NOMO-1 (cell line): Measurements from ENCODE around the gene RHOH.

ENCODE experiments used
- DNase-seq, 2 experiments: peaks; one replicate each; lab custom pipeline; 2025; ENCODE audit not compliant: unreplicated experiment in 2 of 2; lab: John Stamatoyannopoulos, UW

RHOH gene

DNA sequence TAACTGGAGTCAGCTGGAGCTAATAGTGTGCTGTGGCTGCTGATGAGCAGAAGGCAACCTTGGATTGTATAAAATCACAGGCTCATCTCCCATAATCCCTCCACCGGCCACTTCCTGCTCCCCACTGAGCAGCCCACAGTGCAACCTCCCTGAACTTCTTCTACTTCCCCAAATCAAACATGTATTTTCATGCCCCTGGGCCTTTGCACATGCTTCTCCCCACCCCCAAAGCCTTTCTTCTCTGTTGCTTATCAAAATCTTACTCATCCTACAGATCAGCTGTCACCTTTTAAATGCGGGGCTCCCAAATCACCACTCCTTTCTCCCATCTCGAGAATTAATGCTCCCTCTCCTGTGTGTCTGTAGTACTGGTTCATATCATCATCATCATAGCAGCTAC lies 35.8 kb downstream of the RHOH start:
- DNase-seq, result no peak

DNA sequence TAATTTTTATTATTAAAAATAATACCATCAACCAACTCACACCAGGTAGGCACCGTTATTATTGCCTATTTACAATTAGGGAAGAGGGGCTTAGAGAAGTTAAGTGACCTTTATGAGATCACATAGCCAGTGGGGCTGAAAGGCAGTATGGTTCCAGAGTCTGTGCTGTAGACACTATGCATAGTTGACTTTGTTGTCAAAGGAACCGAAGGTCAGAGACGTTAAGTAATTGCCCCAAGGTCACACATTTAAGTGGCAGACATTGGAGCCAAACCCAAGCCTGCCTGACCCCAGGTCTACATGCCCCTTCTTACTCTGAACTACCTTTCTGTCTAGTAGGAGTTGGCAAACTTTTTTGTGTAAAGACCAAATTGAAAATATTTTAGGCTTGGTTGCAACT lies 36.4 kb downstream of the RHOH start:
- no peak for DNase-seq

DNA sequence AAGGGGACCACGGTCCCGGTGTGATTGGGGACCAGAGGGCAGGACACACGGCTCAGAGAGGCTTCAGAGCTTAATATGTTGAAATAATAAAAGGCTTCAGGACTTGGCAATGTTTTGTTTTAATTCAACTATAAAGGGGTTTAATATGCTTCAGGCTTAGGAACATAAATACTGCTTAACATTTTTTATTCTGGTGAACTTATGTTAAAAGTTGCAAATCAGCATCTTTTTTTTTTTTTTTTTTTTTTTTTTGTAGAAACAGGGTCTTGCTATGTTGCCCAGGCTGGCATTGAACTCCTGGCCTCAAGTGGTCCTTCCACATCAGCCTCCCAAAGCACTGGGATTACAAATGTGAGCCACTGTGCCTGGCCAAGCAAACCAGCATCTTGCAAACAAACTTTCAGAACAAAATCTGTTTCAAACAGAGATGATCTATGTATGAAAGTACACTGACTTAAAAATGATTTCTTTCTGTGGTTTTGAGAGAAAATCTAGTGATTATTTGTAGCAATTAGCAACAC lies 37.7 kb downstream of the RHOH start:
- no peak for DNase-seq

GRCh38 chr4:40238008-40238699 lies 41.3 kb downstream of the RHOH start:
- no peak for DNase-seq

- DNase-seq, result no peak
These were observed 42.1 kb downstream of the RHOH start for GRCh38 chr4:40238700-40239548.

DNA sequence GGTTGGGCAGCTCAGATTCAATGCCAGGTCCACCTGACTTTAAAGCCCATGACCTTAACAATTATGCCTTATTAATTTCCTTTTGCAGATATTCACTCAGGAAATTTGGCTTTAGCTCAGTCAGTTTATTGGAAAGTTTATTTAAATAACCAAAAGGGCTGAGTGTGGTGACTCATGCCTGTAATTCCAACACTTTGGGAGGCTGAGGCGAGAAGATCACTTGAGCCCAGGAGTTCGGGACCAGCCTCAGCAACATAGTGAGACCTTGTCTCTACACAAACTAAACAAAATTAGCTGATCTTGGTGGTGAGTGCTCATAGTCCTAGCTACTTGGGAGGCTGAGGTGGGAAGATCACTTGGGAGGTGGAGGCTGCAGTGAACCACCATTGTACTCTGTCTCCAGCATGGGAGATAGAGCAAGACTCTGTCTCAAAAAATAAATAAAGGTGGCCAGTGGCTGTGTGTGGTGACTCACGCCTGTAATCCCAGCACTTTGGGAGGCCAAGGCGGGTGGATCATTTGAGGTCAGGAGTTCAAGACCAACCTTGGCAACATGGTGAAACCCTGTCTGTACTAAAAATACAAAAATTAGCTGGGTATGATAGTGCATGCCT lies 43.3 kb downstream of the RHOH start:
- DNase-seq, result no peak

- DNase-seq, result no peak
These were observed 44.2 kb downstream of the RHOH start for GRCh38 chr4:40241026-40241425.

DNA sequence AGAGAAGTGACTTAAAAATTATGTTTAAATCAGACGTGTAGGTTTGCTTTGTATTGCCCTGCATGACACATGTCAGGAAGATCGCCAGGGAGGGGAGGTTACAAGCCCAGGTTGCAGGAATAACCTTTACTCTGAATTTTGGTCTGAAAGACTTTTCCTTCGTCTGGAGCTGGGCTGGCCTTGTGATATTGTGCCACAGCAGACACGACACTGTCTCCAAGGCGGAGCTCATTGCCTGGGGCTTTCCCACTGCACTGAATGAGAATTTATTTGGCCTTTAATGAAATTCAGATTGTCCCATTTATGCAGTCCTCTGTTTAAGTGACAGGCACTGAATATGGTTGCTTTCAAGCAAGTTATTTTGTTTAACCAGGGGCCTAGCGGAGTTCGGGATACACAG lies 45.1 kb downstream of the RHOH start:
- DNase-seq, result no peak

- no peak for DNase-seq
These were observed 46.6 kb downstream of the RHOH start for GRCh38 chr4:40243386-40243948.

DNA sequence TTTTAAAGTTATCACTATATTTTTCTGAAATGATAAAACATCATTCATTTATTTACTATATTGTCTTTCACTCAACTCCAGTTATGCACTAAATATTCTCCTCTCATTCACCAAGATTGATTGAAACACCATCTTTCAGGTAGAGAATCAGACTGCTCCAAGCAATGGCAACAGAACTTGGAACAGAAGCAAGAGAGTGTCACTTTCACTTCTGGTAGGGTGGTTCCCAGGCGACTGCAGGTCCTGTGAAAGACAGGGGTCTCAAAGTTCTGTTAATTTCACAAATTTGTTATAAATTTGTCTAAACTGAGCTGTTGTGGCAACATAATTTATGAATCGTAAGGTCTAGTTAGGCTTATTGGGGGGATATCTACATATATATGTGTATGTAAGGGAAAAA lies 47.8 kb downstream of the RHOH start:
- DNase-seq, result peak in 1 of 2 experiments; percentile 16

- DNase-seq, result no peak
These were observed 48.7 kb downstream of the RHOH start for GRCh38 chr4:40245550-40245949.

DNA sequence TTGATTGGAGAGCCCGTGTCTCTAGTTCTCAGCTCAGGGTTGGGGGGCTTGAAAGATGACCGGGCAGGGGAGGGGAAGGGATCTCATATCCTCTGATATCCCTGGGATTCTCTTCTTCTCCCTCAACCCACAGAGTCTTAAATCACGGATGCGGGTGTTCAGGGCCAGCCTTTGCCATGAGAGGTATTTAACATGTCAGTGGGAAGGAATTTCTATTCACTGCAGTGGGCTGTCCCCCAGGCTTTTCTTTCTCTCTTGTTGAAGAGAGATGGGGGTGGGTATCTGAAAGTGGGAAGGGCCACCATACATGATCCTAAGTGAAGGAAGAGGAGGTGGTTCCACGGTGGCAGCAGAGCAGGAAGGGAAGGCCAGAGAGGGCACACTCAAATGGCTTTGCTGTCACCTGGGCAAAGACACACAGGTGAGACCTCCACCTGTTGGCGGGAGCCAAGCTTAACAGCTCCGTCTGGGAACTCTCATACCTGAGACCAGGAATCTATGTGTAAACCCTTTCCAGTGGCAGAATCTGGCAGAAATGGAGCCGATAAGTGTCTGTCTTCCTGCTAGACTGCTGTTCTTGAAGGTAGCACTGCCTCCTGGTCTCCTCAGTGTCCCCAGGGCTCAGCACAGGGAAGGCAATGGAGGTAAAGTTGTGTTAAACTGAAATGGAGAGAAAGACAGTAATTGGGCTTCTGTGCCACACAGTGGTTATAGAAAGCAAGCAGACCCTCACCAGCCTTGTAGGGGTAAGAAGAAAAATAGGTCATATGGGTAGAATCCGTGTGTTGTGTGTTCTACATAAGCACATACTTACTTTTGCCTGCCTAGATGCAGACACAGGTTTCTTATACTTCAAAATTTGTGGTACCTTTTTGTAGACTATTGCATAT lies 49.4 kb downstream of the RHOH start:
- no peak for DNase-seq

- no peak for DNase-seq
These were observed 50.1 kb downstream of the RHOH start for GRCh38 chr4:40246938-40247337.

DNA sequence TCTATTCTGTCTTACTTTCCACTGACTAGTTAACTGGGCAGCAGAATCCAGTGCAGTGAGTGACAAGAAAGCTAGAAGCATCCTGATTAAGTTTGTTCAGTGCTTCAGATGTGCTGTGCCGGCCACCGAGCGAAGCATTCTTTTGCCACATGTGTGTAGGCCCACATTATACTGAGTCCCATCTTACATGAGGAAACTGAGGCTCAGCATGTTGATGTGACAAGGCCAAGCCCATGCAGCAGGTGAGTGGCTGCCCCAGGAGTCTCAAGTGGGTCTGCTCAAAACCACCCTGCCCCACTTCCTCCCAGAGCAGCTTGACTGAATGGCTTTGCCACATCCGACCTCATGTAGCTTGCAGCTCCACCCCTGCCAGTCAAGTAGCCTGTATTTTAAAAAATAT lies 50.5 kb downstream of the RHOH start:
- peak in 1 of 2 experiments; percentile 19 for DNase-seq

- DNase-seq, result no peak
These were observed 54.5 kb downstream of the RHOH start for GRCh38 chr4:40251366-40251765.

DNA sequence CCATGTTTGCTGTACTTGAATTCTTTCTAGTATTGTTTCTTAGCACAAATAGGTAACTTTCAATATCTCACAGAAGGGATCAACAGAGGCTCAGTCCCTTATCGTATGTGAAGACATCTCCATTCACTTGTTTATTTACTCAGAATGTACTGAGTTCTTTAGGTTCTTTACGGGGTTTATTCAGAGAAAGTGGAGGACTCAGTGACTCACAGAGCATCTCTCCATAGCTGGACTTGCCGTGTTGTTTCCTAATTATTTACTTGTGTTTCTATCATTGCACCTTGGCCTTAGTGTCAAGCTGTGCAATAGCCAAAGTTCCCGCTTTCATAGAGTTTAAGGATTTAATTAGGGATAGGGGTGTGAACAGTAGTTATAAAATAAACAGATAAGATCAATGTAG lies 57.1 kb downstream of the RHOH start:
- no peak for DNase-seq

DNA sequence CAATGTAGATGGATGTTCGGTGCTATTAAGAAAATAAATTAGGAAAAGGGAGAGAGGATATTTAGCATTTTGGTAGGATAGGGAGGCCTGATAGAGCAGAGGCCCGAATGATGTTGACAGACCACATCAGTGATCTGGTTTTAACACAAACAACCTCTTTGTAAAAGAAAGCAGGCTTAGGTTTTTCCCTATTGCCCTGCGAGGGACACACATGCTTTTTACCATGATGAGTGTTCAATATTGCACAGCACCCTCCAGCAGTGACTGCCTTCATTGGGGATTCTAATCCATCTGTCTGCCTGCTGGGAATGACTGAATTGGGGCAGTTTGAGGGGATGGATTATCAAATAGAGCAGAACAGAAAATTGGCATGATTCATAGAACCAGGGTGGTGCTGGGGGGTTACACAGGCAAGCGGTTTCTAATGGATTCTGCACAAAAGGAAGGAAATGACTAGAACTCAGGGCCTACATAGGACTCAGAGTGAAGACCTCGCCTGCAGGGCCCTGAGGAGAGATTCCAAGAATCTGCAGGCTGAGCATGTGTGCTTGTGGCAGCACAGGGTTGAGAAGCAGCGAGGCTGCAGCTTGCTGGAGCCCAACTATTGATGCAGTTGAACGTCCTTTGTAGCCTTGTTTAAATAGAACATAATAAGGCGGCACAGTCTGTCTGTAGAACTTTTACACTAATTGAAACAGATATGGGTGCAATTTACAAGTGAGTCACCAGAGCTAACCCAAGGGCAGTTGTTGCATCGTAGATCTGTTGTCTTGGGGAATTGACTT lies 58.0 kb downstream of the RHOH start:
- DNase-seq, result no peak

DNA sequence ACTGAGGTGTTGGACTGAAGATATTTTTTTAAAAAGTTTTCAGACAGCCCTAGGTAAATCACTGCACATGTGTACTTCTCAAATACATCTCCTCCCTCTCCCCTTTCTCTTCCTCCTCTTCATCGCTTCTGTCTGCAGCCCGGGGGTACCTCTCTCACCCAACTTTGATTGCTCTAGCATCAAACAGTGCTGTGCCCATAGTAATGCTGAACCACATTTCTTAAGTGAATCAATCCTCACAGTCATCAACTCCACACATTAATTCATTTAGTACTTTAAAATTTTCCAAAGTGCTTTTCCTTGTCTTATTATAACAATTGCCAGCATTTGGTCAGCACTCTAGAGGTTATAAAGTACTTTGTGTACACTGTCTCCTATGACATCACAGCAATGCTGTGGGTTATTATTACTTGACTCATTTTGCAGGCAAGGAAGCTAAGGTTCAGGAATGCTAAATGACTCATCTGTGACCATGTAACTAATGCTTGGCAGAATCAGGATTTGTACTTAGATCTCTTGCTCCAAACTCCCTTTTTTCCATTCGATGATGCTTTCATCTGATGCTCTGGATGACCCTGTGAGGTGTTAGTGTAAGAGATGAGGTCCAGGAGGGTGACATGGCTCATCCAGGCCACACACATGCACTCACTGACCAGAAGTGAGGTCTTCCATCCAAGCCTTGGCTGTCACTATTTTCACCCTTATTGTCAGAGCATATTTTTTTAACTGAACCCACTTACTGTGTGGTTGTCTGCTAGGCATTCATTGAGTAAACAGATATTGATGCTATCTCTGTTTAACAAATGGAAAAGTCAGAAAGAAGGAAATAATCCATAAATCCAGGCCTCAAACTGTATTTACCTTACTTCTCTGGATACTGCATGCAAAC lies 58.8 kb downstream of the RHOH start:
- no peak for DNase-seq

- DNase-seq, result no peak
These were observed 59.5 kb downstream of the RHOH start for GRCh38 chr4:40256329-40256728.
